GM12878 (cell line): ENCODE data around the gene SUCNR1. TPM values are rescaled to one million over a fixed set of nuclear protein-coding genes. Genes with fewer than 3 reads are reported as not detected.

Experiments used
- ATF7 ChIP-seq: fragments of 450-650 bp; IDR thresholded peaks from 2 replicates; pipeline ENCODE4 v1.6.1; 2016; ENCODE audit warnings: low read depth, mild to moderate bottlenecking
- BACH1 ChIP-seq: fragments of 450-650 bp; IDR thresholded peaks from 2 replicates; pipeline ENCODE4 v1.6.1; 2017; ENCODE audit warnings: mild to moderate bottlenecking, borderline replicate concordance
- E2F8 ChIP-seq: fragments of 450-650 bp; IDR thresholded peaks from 2 replicates; pipeline ENCODE4 v1.6.1; 2018; ENCODE audit warnings: mild to moderate bottlenecking, low read depth, moderate library complexity; ENCODE audit not compliant: partially characterized antibody
- HDGF ChIP-seq: fragments of 450-650 bp; IDR thresholded peaks from 2 replicates; pipeline ENCODE4 v1.6.1; 2016; ENCODE audit warnings: antibody characterized with exemption
- JUND ChIP-seq: IDR thresholded peaks from 2 replicates; pipeline ENCODE4 v1.6.1; 2012; ENCODE audit warnings: low read depth, mild to moderate bottlenecking, low read length, improper control_type of control experiment, moderate library complexity
- NFXL1 ChIP-seq: fragments of 450-650 bp; IDR thresholded peaks from 2 replicates; pipeline ENCODE4 v1.6.1; 2017; ENCODE audit warnings: antibody characterized with exemption, mild to moderate bottlenecking, borderline replicate concordance
- NKRF ChIP-seq: fragments of 450-650 bp; conservative IDR thresholded peaks from 2 replicates; pipeline ENCODE4 v1.6.1; 2017; ENCODE audit warnings: mild to moderate bottlenecking, moderate library complexity
- RAD51 ChIP-seq: fragments of 450-650 bp; IDR thresholded peaks from 2 replicates; pipeline ENCODE4 v1.6.1; 2016; ENCODE audit warnings: moderate library complexity, mild to moderate bottlenecking, inconsistent platforms
- RELB ChIP-seq: fragments of 450-650 bp; IDR thresholded peaks from 2 replicates; pipeline ENCODE4 v1.6.1; 2017; ENCODE audit warnings: low read depth, mild to moderate bottlenecking, moderate library complexity
- SKIL ChIP-seq: fragments of 450-650 bp; IDR thresholded peaks from 2 replicates; pipeline ENCODE4 v1.6.1; 2017; ENCODE audit warnings: mild to moderate bottlenecking, low read depth, inconsistent platforms; ENCODE audit not compliant: poor library complexity, severe bottlenecking
- TCF7 ChIP-seq: IDR thresholded peaks from 2 replicates; pipeline ENCODE4 v1.6.1; 2014; ENCODE audit warnings: antibody characterized with exemption, borderline replicate concordance
- USF1 ChIP-seq: IDR thresholded peaks from 2 replicates; pipeline ENCODE4 v1.6.1; 2011; ENCODE audit warnings: borderline replicate concordance, low read depth, mild to moderate bottlenecking, moderate library complexity, mixed read lengths, low read length; ENCODE audit not compliant: insufficient read depth; ENCODE audit errors: extremely low read length
- YY1 ChIP-seq: IDR thresholded peaks from 2 replicates; pipeline ENCODE4 v1.6.1; 2011; ENCODE audit warnings: low read depth, mild to moderate bottlenecking, low read length
- ZNF592 ChIP-seq: fragments of 450-650 bp; IDR thresholded peaks from 2 replicates; pipeline ENCODE4 v1.6.1; 2017; ENCODE audit warnings: mild to moderate bottlenecking, moderate library complexity
- polyA plus RNA-seq, 11 experiments: library from polyadenylated mRNA; depleted of rRNA in 4 of 11; unstranded in 6 of 11; stranded (reverse) in 5 of 11; fragments of >200 nt; fragmentation: Nextera tagmentation in 4 of 11; fragmentation: Illumina TruSeq in 1 of 11; extraction: Ambion mirVana in 4 of 11; extraction: Trizol in 1 of 11; gene quantifications; 1 replicate in 1 of 11; 2 replicates in 10 of 11; pipeline versions ENCODE4 v1.2.1 to v1.2.3, GENCODE V29; 2011 to 2016; ENCODE audit warnings: inconsistent platforms in 2 of 11, missing spikeins in 2 of 11, low read depth in 1 of 11
- total RNA-seq, 4 experiments: library from RNA; depleted of rRNA in 3 of 4; stranded (reverse); fragments of >200 nt in 3 of 4; fragmentation: Illumina TruSeq in 1 of 4; extraction: Trizol in 1 of 4; gene quantifications; 2 replicates each; pipeline versions ENCODE4 v1.2.1 to v1.2.3, GENCODE V29; 2013 to 2021

SUCNR1 gene
- total and polyA plus RNA-seq, 10 of the 15 experiments (the other 5 are each of a cell fraction or from before 2014, with no cell fraction given) = 0.03 to 0.12 (median 0.07) TPM; not detected in 4

- TF ChIP-seq E2F8 = no peak
- TF ChIP-seq ATF7 = peak; percentile 87
- TF ChIP-seq ZNF592 = no peak
- no peak for TF ChIP-seq YY1
- TF ChIP-seq NFXL1 = no peak
- no peak for TF ChIP-seq SKIL
- TF ChIP-seq HDGF = no peak
- peak; percentile 88 for TF ChIP-seq RELB
- TF ChIP-seq JUND = no peak
- TF ChIP-seq RAD51 = no peak
- no peak for TF ChIP-seq TCF7
- no peak for TF ChIP-seq USF1
- no peak for TF ChIP-seq NKRF
- TF ChIP-seq BACH1 = no peak
Observed at GRCh38 chr3:151871639-151872468, 1.6 kb upstream of the SUCNR1 start (continued).
